HepG2 (cell line): Measurements from ENCODE around the gene BRSK2. TPM values are rescaled to one million over a fixed set of nuclear protein-coding genes. Genes with fewer than 3 reads are reported as not detected.

ENCODE experiments used
- ATAC-seq: fragments of 200-7000 bp; cut with Tn5 transposase; 3 replicates; pipeline ENCODE4 v1.9.1; 2020; ENCODE audit warnings: mild to moderate bottlenecking, moderate library complexity
- BruUV-seq: library from RNA; stranded (reverse); fragments of 400-500 nt; replicated peaks from 2 replicates; lab custom pipeline; 2021; lab: Mats Ljungman, UMichigan
- CTCF ChIA-PET: fragments of 300-600 bp; formaldehyde crosslinking; extraction: SDS; loops from one replicate; lab custom pipeline; 2021; ENCODE audit warnings: low total read pairs, inconsistent platforms, low intra/inter-chr PET ratio; lab: Yijun Ruan, JAX
- POLR2A ChIA-PET: fragments of 350-600 bp; sonication (Branson Sonifier 250); formaldehyde crosslinking; loops from one replicate; lab custom pipeline; 2020; ENCODE audit warnings: antibody characterized with exemption, inconsistent platforms; lab: Yijun Ruan, JAX
- DNase-seq: peaks from one replicate; pipeline ENCODE4 v3.0.0-alpha.2; 2015; ENCODE audit warnings: low spot score
- FAIRE-seq: peaks from 3 replicates; lab custom pipeline; 2011; peaks lifted over from hg19 to GRCh38; lab: Jason Lieb, UNC
- H2AFZ ChIP-seq: one replicate; pipeline ENCODE4 v1.6.1; 2011; ENCODE audit warnings: low read length, inconsistent platforms
- H3K27ac ChIP-seq: fragments of 300-600 bp; 3 replicates; pipeline ENCODE4 v1.8.0; 2011; ENCODE audit warnings: mixed run types, mild to moderate bottlenecking, mixed read lengths, low read length, inconsistent platforms; ENCODE audit not compliant: insufficient read depth; ENCODE audit errors: extremely low read length
- H3K27me3 ChIP-seq, 2 experiments: fragments of 200-600 bp in 1 of 2; 2 replicates in 1 of 2; 3 replicates in 1 of 2; pipeline versions ENCODE4 v1.6.0 to v1.8.0; 2011; ENCODE audit warnings: low read length in 2 of 2, mild to moderate bottlenecking in 2 of 2, moderate library complexity in 2 of 2, inconsistent platforms in 1 of 2; ENCODE audit not compliant: insufficient read depth in 2 of 2, control insufficient read depth in 1 of 2
- H3K36me3 ChIP-seq, 2 experiments: fragments of 200-600 bp in 1 of 2; replicated peaks in 1 of 2; 2 replicates in 1 of 2; 3 replicates in 1 of 2; pipeline versions ENCODE4 v1.5.1 to v1.8.0; 2011; ENCODE audit warnings: low read length in 2 of 2, inconsistent platforms in 1 of 2; ENCODE audit not compliant: insufficient read depth in 2 of 2, control insufficient read depth in 1 of 2
- H3K4me1 ChIP-seq: 2 replicates; pipeline ENCODE4 v1.5.1; 2012; ENCODE audit warnings: low read length, inconsistent platforms; ENCODE audit not compliant: insufficient read depth
- H3K4me2 ChIP-seq: 2 replicates; pipeline ENCODE4 v1.6.0; 2011; ENCODE audit warnings: low read depth, low read length, inconsistent platforms
- H3K4me3 ChIP-seq, 3 experiments: fragments of 200-600 bp in 1 of 3; sonication (generic), shearing (Covaris generic) in 1 of 3; replicated peaks in 1 of 3; 2 replicates each; pipeline ENCODE4 v1.5.1; 2011 to 2016; ENCODE audit warnings: low read length in 3 of 3, inconsistent platforms in 2 of 3, low read depth in 2 of 3, mild to moderate bottlenecking in 2 of 3, control low read depth in 1 of 3, mixed read lengths in 1 of 3; ENCODE audit not compliant: insufficient read depth in 1 of 3
- H3K79me2 ChIP-seq: one replicate; pipeline ENCODE4 v1.6.1; 2011; ENCODE audit warnings: low read length, inconsistent platforms; ENCODE audit not compliant: insufficient read depth
- H3K9ac ChIP-seq: 2 replicates; pipeline ENCODE4 v1.6.0; 2011; ENCODE audit warnings: mild to moderate bottlenecking, low read depth, low read length, inconsistent platforms; ENCODE audit not compliant: insufficient read depth
- H3K9me3 ChIP-seq: 2 replicates; pipeline ENCODE4 v1.5.1; 2012; ENCODE audit warnings: mild to moderate bottlenecking, low read length
- H4K20me1 ChIP-seq: 2 replicates; pipeline ENCODE4 v1.6.0; 2011; ENCODE audit warnings: inconsistent platforms, mild to moderate bottlenecking, low read length, moderate library complexity; ENCODE audit not compliant: insufficient read depth
- CEBPB ChIP-seq: IDR thresholded peaks from 2 replicates; pipeline ENCODE4 v1.6.1; 2011; ENCODE audit warnings: low read depth, low read length, improper control_type of control experiment, borderline replicate concordance
- IKZF4 ChIP-seq: sonication (generic); formaldehyde crosslinking; IDR thresholded peaks from 2 replicates; pipeline ENCODE4 v1.5.1; 2020; ENCODE audit warnings: borderline replicate concordance, mild to moderate bottlenecking, low read depth, missing genetic modification reagents; ENCODE audit errors: not compliant biosample characterization
- MTF2 ChIP-seq: sonication (generic); formaldehyde crosslinking; IDR thresholded peaks from 2 replicates; pipeline ENCODE4 v1.5.0; 2020; ENCODE audit warnings: missing genetic modification reagents, borderline replicate concordance
- MXI1 ChIP-seq: IDR thresholded peaks from 3 replicates; pipeline ENCODE4 v1.6.1; 2012; ENCODE audit warnings: low read depth, low read length, inconsistent platforms, borderline replicate concordance
- NR3C1 ChIP-seq: sonication (generic); formaldehyde crosslinking; IDR thresholded peaks from 2 replicates; pipeline ENCODE4 v1.4.0; 2020; ENCODE audit warnings: missing genetic modification reagents
- XBP1 ChIP-seq: sonication (generic); formaldehyde crosslinking; IDR thresholded peaks from 2 replicates; pipeline ENCODE4 v1.5.0; 2020; ENCODE audit warnings: missing genetic modification reagents
- ZC3H13 ChIP-seq: sonication (generic); formaldehyde crosslinking; IDR thresholded peaks from 2 replicates; pipeline ENCODE4 v1.8.1; 2023; ENCODE audit warnings: mild to moderate bottlenecking, missing genetic modification reagents, moderate library complexity
- ZFAT ChIP-seq: sonication (generic); formaldehyde crosslinking; conservative IDR thresholded peaks from 2 replicates; pipeline ENCODE4 v1.8.1; 2023; ENCODE audit warnings: missing genetic modification reagents, inconsistent platforms
- ZFP37 ChIP-seq: sonication (generic); formaldehyde crosslinking; IDR thresholded peaks from 2 replicates; pipeline ENCODE4 v1.4.0; 2020; ENCODE audit warnings: missing genetic modification reagents, borderline replicate concordance
- ZNF589 ChIP-seq: sonication (generic); formaldehyde crosslinking; conservative IDR thresholded peaks from 2 replicates; pipeline ENCODE4 v1.8.0; 2022; ENCODE audit warnings: mild to moderate bottlenecking, moderate library complexity, missing genetic modification reagents
- WGBS: methylation state at CpG from one replicate; pipeline ENCODE4 v1.1.6; 2017; ENCODE audit warnings: low lambda C conversion rate; 5-methylcytosine and 5-hydroxymethylcytosine counted together
- in situ Hi-C: cut with HindIII; loops from 2 replicates; pipeline ENCODE4 v1.10.0; 2017; ENCODE audit warnings: low pct_unique_long_range_greater_than_20kb; ENCODE audit not compliant: extremely low pct_ligation_motif_present
- intact Hi-C: fragments of 100-400 bp; cut with micrococcal nuclease; formaldehyde crosslinking; loops from one replicate; pipeline ENCODE4 v1.10.0; 2022; ENCODE audit not compliant: unreplicated experiment
- polyA plus RNA-seq, 8 experiments: library from polyadenylated mRNA; depleted of rRNA in 3 of 8; stranded (reverse) in 7 of 8; unstranded in 1 of 8; fragments of >200 nt; fragmentation: Illumina TruSeq in 4 of 8; extraction: Trizol in 4 of 8; gene quantifications; 2 replicates each; pipeline versions ENCODE4 v1.2.1 to v1.2.3, GENCODE V29; 2011 to 2016; ENCODE audit warnings: low read depth in 4 of 8, missing spikeins in 1 of 8, mixed read lengths in 1 of 8; ENCODE audit not compliant: insufficient read depth in 1 of 8
- total RNA-seq, 5 experiments: library from RNA; depleted of rRNA; stranded (reverse); fragments of >200 nt; fragmentation: Illumina TruSeq; extraction: Trizol; gene quantifications; 2 replicates each; pipeline ENCODE4 v1.2.3, GENCODE V29; 2016; ENCODE audit warnings: low read depth in 1 of 5
- TF ChIP-seq, protein P1 (sequence below): sonication (generic); formaldehyde crosslinking; IDR thresholded peaks from 2 replicates; pipeline ENCODE4 v1.5.0; 2020; ENCODE audit warnings: missing genetic modification reagents
- TF ChIP-seq, protein P2 (sequence below): sonication (generic); formaldehyde crosslinking; IDR thresholded peaks from 2 replicates; pipeline ENCODE4 v1.5.0; 2020; ENCODE audit warnings: missing genetic modification reagents

The BRSK2 gene
- total and polyA plus RNA-seq, 2 of the 13 experiments (the other 11 are each of a cell fraction or from before 2014, with no cell fraction given) = 0.74 to 1.1 TPM

DNA sequence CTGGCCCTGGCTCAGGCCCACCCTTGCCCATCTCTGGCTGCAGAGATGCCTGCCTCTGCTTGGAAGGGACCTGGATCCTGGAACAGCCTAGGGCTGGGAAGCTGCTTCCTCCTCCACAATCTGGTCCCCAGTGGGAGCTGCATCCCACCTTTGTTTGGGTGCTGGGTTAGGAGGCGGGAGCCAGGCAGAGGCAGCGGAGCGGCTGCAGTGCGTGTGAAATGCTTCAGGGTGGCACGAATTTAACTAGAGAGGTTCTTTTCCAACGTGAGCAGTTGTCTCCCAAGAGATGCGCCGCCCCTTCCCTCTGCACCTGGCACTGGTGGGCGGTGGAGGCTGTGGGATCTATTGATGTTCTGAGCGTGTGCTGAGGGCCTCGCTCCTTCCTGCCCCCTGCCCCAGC is 31.6 kb downstream of the BRSK2 start:
- ATAC-seq = no peak
- POLR2A ChIA-PET = no interaction called here
- no TSS peak for BruUV-seq
- Histone ChIP-seq H3K36me3 (no peaks in the 10 kb centered on the region), H3K9ac (no peak overlapping the region), H4K20me1 (peaks cover 6% of the 10 kb centered on the region; the same call in 1 of the 2 replicates), H3K4me3 (no peak overlapping the region), H3K4me1 (no peaks in the 10 kb centered on the region), H3K4me2 (no peak overlapping the region), H3K27me3 (peaks cover 10 to 24% of the 10 kb centered on the region in 2 experiments; a peak in 3 of 5 replicates), H2AFZ (no peak overlapping the region), H3K79me2 (no peaks in the 10 kb centered on the region), H3K27ac (no peak overlapping the region), H3K9me3 (peaks cover 25% of the 10 kb centered on the region)
- intact Hi-C loops = no loop called here
- DNase-seq = no peak
- FAIRE-seq = no peak
- WGBS = 44% methylated on average over 11 of the region's 11 CpGs
- CTCF ChIA-PET = no interaction called here
- in situ Hi-C loops = no loop called here
- TF ChIP-seq, protein P1, sequence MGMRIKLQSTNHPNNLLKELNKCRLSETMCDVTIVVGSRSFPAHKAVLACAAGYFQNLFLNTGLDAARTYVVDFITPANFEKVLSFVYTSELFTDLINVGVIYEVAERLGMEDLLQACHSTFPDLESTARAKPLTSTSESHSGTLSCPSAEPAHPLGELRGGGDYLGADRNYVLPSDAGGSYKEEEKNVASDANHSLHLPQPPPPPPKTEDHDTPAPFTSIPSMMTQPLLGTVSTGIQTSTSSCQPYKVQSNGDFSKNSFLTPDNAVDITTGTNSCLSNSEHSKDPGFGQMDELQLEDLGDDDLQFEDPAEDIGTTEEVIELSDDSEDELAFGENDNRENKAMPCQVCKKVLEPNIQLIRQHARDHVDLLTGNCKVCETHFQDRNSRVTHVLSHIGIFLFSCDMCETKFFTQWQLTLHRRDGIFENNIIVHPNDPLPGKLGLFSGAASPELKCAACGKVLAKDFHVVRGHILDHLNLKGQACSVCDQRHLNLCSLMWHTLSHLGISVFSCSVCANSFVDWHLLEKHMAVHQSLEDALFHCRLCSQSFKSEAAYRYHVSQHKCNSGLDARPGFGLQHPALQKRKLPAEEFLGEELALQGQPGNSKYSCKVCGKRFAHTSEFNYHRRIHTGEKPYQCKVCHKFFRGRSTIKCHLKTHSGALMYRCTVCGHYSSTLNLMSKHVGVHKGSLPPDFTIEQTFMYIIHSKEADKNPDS (CRISPR knock-in tag) = no peak
- TF ChIP-seq NR3C1 (CRISPR knock-in tag) (no peak), IKZF4 (CRISPR knock-in tag) (no peak), ZFAT (CRISPR knock-in tag) (no peak), ZFP37 (CRISPR knock-in tag) (no peak), CEBPB (no peak), XBP1 (CRISPR knock-in tag) (no peak), MTF2 (CRISPR knock-in tag) (no peak), ZC3H13 (CRISPR knock-in tag) (no peak), ZNF589 (no peak), MXI1 (no peak)
- TF ChIP-seq, protein P2, sequence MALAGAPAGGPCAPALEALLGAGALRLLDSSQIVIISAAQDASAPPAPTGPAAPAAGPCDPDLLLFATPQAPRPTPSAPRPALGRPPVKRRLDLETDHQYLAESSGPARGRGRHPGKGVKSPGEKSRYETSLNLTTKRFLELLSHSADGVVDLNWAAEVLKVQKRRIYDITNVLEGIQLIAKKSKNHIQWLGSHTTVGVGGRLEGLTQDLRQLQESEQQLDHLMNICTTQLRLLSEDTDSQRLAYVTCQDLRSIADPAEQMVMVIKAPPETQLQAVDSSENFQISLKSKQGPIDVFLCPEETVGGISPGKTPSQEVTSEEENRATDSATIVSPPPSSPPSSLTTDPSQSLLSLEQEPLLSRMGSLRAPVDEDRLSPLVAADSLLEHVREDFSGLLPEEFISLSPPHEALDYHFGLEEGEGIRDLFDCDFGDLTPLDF (CRISPR knock-in tag) = no peak
